HAP-1 (cell line): ENCODE measurements around the gene SEMA3A.
A peak's percentile ranks its signal among the peaks of the same experiment; 100 is the strongest.

ENCODE experiments used
- DNase-seq, 2 experiments: peaks; one replicate each; pipeline ENCODE4 v3.0.0-alpha.2; 2016 to 2020; ENCODE audit warnings: low spot score in 2 of 2
- H3K27me3 ChIP-seq: fragments of 250-450 bp; sonication (Bioruptor Pico); 2 replicates; pipeline ENCODE4 v1.5.1; 2020; ENCODE audit warnings: low read depth, mild to moderate bottlenecking, moderate library complexity
- H3K36me3 ChIP-seq: fragments of 250-450 bp; sonication (Bioruptor Pico); replicated peaks from 2 replicates; pipeline ENCODE4 v1.5.1; 2020; ENCODE audit warnings: mild to moderate bottlenecking
- H3K4me1 ChIP-seq: fragments of 250-450 bp; sonication (Bioruptor Pico); 2 replicates; pipeline ENCODE4 v1.5.1; 2020; ENCODE audit warnings: mild to moderate bottlenecking
- H3K4me3 ChIP-seq: fragments of 250-450 bp; sonication (Bioruptor Pico); 2 replicates; pipeline ENCODE4 v1.5.1; 2020; ENCODE audit warnings: mild to moderate bottlenecking, moderate library complexity
- H3K9me3 ChIP-seq: fragments of 250-450 bp; sonication (Bioruptor Pico); 2 replicates; pipeline ENCODE4 v1.5.1; 2020; ENCODE audit warnings: mild to moderate bottlenecking, moderate library complexity
- in situ Hi-C: fragments of 300-500 bp; cut with MboI; formaldehyde crosslinking; loops from 3 replicates; pipeline ENCODE4 v1.14.3; 2020; ENCODE audit warnings: low sequenced_read_pairs, inconsistent platforms, mixed read lengths

The SEMA3A gene

DNA sequence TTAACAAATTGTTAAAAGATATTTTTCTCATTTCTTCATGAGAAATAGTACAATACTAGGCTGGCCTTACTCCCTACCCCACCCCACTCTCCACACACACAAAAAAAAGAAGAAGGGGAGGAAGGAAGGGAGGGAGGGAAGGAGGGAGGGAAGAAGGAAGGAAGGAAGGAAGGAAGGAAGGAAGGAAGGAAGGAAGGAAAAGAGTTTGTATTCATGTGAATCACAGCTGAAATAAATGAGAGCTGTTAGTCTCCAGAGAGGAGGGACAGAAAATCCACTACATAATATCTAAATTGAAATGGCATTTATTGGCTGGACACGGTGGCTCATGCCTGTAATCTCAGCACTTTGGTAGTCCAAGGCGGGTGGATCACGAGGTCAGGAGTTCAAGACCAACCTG is 57.8 kb downstream of the SEMA3A start:
- no peak for DNase-seq
- Histone ChIP-seq H3K4me3 (no peak overlapping the region), H3K4me1 (no peaks in the 10 kb centered on the region), H3K9me3 (no peaks in the 10 kb centered on the region), H3K27me3 (no peaks in the 10 kb centered on the region), H3K36me3 (no peaks in the 10 kb centered on the region)
- in situ Hi-C loops = no loop called here

GRCh38 chr7:84136336-84136735 is 58.3 kb downstream of the SEMA3A start:
- no peak overlapping the region for H3K4me3 ChIP-seq
- no peaks in the 10 kb centered on the region for H3K9me3 ChIP-seq
- in situ Hi-C loops = no loop called here
- no peak for DNase-seq
- H3K36me3 ChIP-seq = no peaks in the 10 kb centered on the region
- H3K4me1 ChIP-seq = no peaks in the 10 kb centered on the region
- H3K27me3 ChIP-seq = no peaks in the 10 kb centered on the region

GRCh38 chr7:84134169-84134568 is 60.4 kb downstream of the SEMA3A start:
- Histone ChIP-seq H3K36me3 (no peaks in the 10 kb centered on the region), H3K27me3 (no peaks in the 10 kb centered on the region), H3K9me3 (no peaks in the 10 kb centered on the region), H3K4me1 (no peaks in the 10 kb centered on the region), H3K4me3 (no peak overlapping the region)
- no peak for DNase-seq
- in situ Hi-C loops = no loop called here

- Histone ChIP-seq H3K4me3 (no peak overlapping the region), H3K27me3 (no peaks in the 10 kb centered on the region), H3K36me3 (no peaks in the 10 kb centered on the region), H3K9me3 (no peaks in the 10 kb centered on the region), H3K4me1 (peaks cover 23% of the 10 kb centered on the region)
- DNase-seq = no peak
- in situ Hi-C loops = no loop called here
Measured at GRCh38 chr7:84125654-84126053, 68.9 kb downstream of the SEMA3A start.

DNA sequence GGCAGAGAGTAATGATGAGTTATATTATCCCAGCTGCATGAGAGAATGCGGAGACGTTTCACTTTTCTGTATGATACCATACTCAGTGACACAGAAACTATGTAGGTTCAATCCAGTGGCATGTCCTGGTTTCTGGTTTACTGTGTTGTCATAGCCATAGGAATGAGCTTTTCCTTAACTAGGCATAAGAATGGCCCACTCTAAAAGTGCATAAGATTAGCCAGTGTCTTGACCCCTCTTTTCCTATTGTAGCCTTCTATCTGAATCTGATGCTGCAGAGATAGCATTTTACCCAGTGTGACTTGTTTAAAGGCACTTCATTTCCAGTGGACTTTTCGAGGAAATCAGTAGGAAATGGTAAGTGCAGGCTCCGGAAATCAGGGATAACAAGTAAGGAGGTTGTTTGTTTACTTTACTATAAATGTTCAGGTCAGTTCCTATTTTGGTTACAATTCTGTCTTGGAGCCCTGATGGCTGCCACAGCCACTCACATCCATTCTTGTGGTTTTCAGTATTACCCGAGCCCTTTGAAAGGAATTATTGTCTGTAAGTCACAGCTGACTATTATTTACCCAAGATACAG is 70.5 kb downstream of the SEMA3A start:
- in situ Hi-C loops = no loop called here
- Histone ChIP-seq H3K36me3 (no peaks in the 10 kb centered on the region), H3K9me3 (no peaks in the 10 kb centered on the region), H3K27me3 (no peaks in the 10 kb centered on the region), H3K4me3 (no peak overlapping the region), H3K4me1 (peaks cover 23% of the 10 kb centered on the region)
- DNase-seq = peak; percentile 21 to 71

GRCh38 chr7:84122582-84123360 is 71.8 kb downstream of the SEMA3A start:
- peaks cover 23% of the 10 kb centered on the region for H3K4me1 ChIP-seq
- H3K36me3 ChIP-seq = no peaks in the 10 kb centered on the region
- in situ Hi-C loops = no loop called here
- no peak overlapping the region for H3K4me3 ChIP-seq
- no peaks in the 10 kb centered on the region for H3K27me3 ChIP-seq
- peak in 1 of 2 experiments; percentile 98 for DNase-seq
- no peaks in the 10 kb centered on the region for H3K9me3 ChIP-seq

- no peaks in the 10 kb centered on the region for H3K36me3 ChIP-seq
- no peaks in the 10 kb centered on the region for H3K9me3 ChIP-seq
- H3K27me3 ChIP-seq = no peaks in the 10 kb centered on the region
- peaks cover 18% of the 10 kb centered on the region for H3K4me1 ChIP-seq
- DNase-seq = no peak
- in situ Hi-C loops = no loop called here
- H3K4me3 ChIP-seq = no peak overlapping the region
Measured at GRCh38 chr7:84117304-84117703, 77.3 kb downstream of the SEMA3A start.

DNA sequence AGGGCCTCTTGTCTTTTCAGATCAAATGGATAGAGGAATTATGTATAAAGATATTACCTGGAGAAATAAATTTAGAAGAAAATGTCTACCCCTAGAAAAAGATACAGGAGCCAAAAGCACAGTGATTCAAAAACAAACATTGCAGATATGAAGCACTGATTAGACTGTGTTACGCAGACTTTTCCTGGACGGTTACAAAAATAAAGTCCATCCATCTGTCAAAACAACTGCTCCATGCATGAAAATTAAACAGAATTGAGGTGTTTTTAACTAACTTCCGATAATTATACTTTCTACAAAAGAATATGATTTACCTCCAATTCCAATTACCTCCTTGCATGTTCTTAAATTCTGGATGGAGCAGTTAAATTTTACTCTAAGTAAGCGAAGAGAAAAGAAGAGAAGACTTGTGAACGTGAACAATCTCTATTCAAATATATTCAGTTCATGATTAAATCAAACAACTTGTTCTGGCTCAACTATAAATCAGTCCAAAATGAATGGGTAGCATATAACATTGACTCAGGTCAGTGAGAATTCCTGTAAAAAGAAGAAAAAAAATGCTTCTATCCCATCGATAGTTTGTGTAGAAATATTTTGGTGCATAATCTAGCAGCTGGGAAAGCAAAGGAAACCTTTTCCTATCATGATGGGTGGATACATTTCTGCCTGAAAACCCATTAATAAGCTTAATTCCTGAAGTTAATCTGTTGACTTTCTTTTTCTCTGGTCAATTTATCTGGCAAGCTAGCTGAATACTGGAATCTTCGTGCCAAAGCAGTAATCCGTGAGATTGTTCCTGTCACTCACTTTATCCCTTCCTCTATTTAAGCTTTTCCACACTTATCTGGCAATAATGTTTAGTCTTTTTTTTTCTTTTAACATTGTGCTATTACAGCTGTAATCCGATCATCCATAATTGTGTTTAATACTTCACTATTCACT is 80.4 kb downstream of the SEMA3A start:
- Histone ChIP-seq H3K9me3 (no peaks in the 10 kb centered on the region), H3K4me1 (peaks cover 20% of the 10 kb centered on the region), H3K4me3 (no peak overlapping the region), H3K27me3 (no peaks in the 10 kb centered on the region), H3K36me3 (no peaks in the 10 kb centered on the region)
- peak in 1 of 2 experiments; percentile 57 for DNase-seq
- in situ Hi-C loops = no loop called here

GRCh38 chr7:84113286-84113685 is 81.3 kb downstream of the SEMA3A start:
- Histone ChIP-seq H3K27me3 (no peaks in the 10 kb centered on the region), H3K4me3 (no peak overlapping the region), H3K9me3 (no peaks in the 10 kb centered on the region), H3K4me1 (peaks cover 20% of the 10 kb centered on the region), H3K36me3 (no peaks in the 10 kb centered on the region)
- DNase-seq = no peak
- in situ Hi-C loops = no loop called here

DNA sequence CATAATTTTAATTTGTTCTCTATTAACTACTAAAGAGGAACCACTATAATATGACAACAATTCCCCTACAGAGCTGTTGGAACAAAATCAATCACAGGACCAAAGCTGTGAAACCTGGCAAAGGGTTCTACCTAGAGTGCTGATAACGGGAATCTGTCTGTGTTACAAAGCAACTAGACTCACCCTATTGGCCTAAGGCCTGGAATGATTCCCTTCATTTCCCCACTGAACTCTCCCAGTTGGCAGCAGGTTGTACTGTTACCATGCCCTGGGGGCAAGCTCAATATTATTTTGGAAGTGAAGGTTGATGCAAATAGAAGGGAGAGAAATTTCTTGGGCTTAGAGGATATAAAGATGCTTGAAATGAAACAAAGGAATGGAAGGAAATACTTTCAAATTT is 81.8 kb downstream of the SEMA3A start:
- H3K4me3 ChIP-seq = no peak overlapping the region
- in situ Hi-C loops = no loop called here
- peaks cover 23% of the 10 kb centered on the region for H3K4me1 ChIP-seq
- H3K9me3 ChIP-seq = no peaks in the 10 kb centered on the region
- no peaks in the 10 kb centered on the region for H3K27me3 ChIP-seq
- H3K36me3 ChIP-seq = no peaks in the 10 kb centered on the region
- no peak for DNase-seq

- no peaks in the 10 kb centered on the region for H3K36me3 ChIP-seq
- peaks cover 31% of the 10 kb centered on the region for H3K4me1 ChIP-seq
- in situ Hi-C loops = no loop called here
- H3K27me3 ChIP-seq = no peaks in the 10 kb centered on the region
- no peak overlapping the region for H3K4me3 ChIP-seq
- no peaks in the 10 kb centered on the region for H3K9me3 ChIP-seq
- DNase-seq = no peak
Measured at GRCh38 chr7:84111842-84112241, 82.7 kb downstream of the SEMA3A start.

GRCh38 chr7:84110400-84110799 is 84.2 kb downstream of the SEMA3A start:
- Histone ChIP-seq H3K4me3 (no peak overlapping the region), H3K36me3 (no peaks in the 10 kb centered on the region), H3K27me3 (no peaks in the 10 kb centered on the region), H3K9me3 (no peaks in the 10 kb centered on the region), H3K4me1 (peaks cover 40% of the 10 kb centered on the region)
- DNase-seq = no peak
- in situ Hi-C loops = no loop called here

GRCh38 chr7:84108787-84109186 is 85.8 kb downstream of the SEMA3A start:
- DNase-seq = no peak
- Histone ChIP-seq H3K27me3 (no peaks in the 10 kb centered on the region), H3K4me3 (no peak overlapping the region), H3K36me3 (no peaks in the 10 kb centered on the region), H3K9me3 (no peaks in the 10 kb centered on the region), H3K4me1 (peaks cover 27% of the 10 kb centered on the region)
- in situ Hi-C loops = no loop called here

DNA sequence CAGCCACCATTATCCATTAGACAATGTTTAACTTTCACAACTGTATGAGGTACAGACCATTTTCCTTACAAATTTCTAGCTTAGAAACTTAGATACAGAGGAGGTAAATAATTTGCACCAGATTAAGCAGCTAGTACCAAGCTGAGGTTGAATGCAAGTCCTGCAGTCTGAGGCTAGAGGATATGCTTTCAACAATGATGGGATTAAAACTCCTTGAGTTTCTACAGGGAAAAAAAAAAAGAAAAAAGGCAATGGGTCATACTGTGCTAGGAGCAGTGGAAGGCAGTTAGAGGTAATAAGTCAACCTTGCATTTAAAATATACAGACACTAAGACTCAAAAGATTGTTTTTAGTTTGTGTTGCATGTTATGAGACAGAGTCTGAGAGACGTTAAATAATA is 86.5 kb downstream of the SEMA3A start:
- no peaks in the 10 kb centered on the region for H3K9me3 ChIP-seq
- H3K4me3 ChIP-seq = no peak overlapping the region
- peak in 1 of 2 experiments; percentile 53 for DNase-seq
- no peaks in the 10 kb centered on the region for H3K36me3 ChIP-seq
- H3K27me3 ChIP-seq = no peaks in the 10 kb centered on the region
- H3K4me1 ChIP-seq = peaks cover 25% of the 10 kb centered on the region
- in situ Hi-C loops = no loop called here
